Testis (tissue), 2 donors: ENCODE data around the gene OAF.

Experiments used
- CTCF ChIP-seq, 3 experiments: fragments of 450-650 bp in 2 of 3; fragments of 200-600 bp in 1 of 3; sonication (generic) in 1 of 3; IDR thresholded peaks; one replicate each; pipeline ENCODE4 v1.5.1; 2016 to 2019; ENCODE audit warnings: antibody characterized with exemption in 3 of 3, mild to moderate bottlenecking in 2 of 3, moderate library complexity in 1 of 3
- POLR2A ChIP-seq: fragments of 450-650 bp; IDR thresholded peaks from one replicate; pipeline ENCODE4 v1.6.1; 2017; ENCODE audit warnings: antibody characterized with exemption, mild to moderate bottlenecking, moderate library complexity

- TF ChIP-seq CTCF (IDR thresholded peaks at IDR 0.05): no peak
- no peak for TF ChIP-seq POLR2A
Measured at GRCh38 chr11:120167659-120168058, 43.2 kb upstream of the OAF start.
